ENCODE data around the gene PTCH1.

Gene PTCH1

GRCh38 chr9:95483431-95483830 is 33.3 kb downstream of the PTCH1 start:
- TF ChIP-seq CTCF (IDR thresholded peaks at IDR 0.05) = no peak

DNA sequence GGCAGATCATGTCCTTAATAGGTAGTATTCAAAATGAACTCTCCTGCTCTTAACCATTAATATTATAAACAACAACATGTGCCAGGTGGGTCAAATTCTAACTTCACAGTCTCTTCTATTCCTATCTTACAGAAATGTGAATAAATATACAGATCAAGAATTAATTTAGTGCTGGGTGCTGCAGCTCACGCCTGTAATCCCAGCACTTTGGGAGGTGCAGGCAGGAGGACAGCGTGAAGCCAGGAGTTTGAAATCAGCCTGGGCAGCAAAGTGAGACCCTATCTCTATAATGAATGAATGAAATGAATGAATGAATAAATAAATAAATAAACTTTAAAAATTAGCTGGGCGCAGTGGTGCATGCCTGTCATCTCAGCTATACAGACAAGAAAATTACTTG is 34.1 kb downstream of the PTCH1 start:
- TF ChIP-seq CTCF (IDR thresholded peaks at IDR 0.05) = no peak

DNA sequence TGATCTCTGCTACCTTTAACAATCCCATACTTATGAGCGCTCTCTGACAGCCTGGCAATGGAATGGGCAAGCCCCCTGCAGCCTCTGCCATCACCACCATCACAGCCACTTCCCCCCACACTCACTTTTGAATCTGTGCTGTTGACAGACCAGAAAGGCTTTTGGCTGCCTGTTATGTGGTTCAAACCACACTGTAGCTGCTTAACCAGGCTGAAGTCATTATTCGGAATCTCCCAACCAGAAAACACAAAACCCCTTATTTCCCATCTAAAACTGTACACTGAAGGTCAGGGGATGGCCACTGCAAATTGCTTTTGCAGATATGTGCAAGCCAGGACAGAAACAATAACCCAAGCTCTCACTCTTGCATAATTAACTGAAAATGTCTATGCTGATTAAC is 35.8 kb downstream of the PTCH1 start:
- no peak for TF ChIP-seq CTCF (IDR thresholded peaks at IDR 0.05)

- no peak for TF ChIP-seq CTCF (IDR thresholded peaks at IDR 0.05)
Observed at GRCh38 chr9:95480346-95480745, 36.4 kb downstream of the PTCH1 start.

GRCh38 chr9:95479330-95479729 is 37.4 kb downstream of the PTCH1 start:
- TF ChIP-seq CTCF (IDR thresholded peaks at IDR 0.05) = no peak

- no peak for TF ChIP-seq CTCF (IDR thresholded peaks at IDR 0.05)
Observed at GRCh38 chr9:95478335-95478734, 38.4 kb downstream of the PTCH1 start.

DNA sequence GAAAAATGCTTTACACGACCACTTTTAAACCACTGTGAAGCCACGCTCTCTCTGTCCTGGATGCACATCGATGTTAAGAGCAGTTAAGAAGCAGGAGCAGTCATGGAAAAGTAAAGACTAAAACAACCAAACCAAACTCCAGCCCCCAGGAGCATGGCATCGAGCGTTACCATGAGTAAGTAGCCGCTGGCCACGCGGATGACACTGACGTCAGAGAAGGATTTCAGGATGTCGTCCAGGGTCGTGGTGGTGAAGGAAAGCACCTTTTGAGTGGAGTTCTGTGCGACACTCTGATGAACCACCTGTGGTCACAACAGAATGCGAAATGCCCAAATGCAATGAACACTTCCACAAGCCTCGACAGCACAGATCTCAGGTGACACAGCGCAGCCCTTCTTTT is 38.9 kb downstream of the PTCH1 start:
- no peak for TF ChIP-seq CTCF (IDR thresholded peaks at IDR 0.05)

GRCh38 chr9:95477441-95477840 is 39.3 kb downstream of the PTCH1 start:
- no peak for TF ChIP-seq CTCF (IDR thresholded peaks at IDR 0.05)
